HCT116 (cell line): ENCODE measurements around the gene LIPA.

Experiments
- EZH2 ChIP-seq: fragments of 200-600 bp; sonication (generic); IDR thresholded peaks from 2 replicates; pipeline ENCODE4 v1.6.1; 2017; ENCODE audit warnings: antibody characterized with exemption, mixed run types
- EZH2phosphoT487 ChIP-seq: fragments of 200-600 bp; IDR thresholded peaks from 2 replicates; pipeline ENCODE4 v1.6.1; 2018; ENCODE audit warnings: antibody characterized with exemption, borderline replicate concordance
- JUND ChIP-seq: IDR thresholded peaks from 2 replicates; pipeline ENCODE4 v1.6.1; 2012
- MAX ChIP-seq: IDR thresholded peaks from 2 replicates; pipeline ENCODE4 v1.6.1; 2012
- POLR2A ChIP-seq: IDR thresholded peaks from 2 replicates; pipeline ENCODE4 v1.7.0; 2011; ENCODE audit warnings: borderline replicate concordance; ENCODE audit not compliant: insufficient read depth, insufficient read length; ENCODE audit errors: extremely low read depth
- POLR2AphosphoS5 ChIP-seq: IDR thresholded peaks from 2 replicates; pipeline ENCODE4 v1.6.1; 2011; ENCODE audit warnings: mild to moderate bottlenecking, low read depth, low read length, moderate library complexity
- RAD21 ChIP-seq: IDR thresholded peaks from 2 replicates; pipeline ENCODE4 v1.6.1; 2012; ENCODE audit warnings: low read depth, mild to moderate bottlenecking
- REST ChIP-seq: IDR thresholded peaks from 2 replicates; pipeline ENCODE4 v1.6.1; 2012; ENCODE audit warnings: low read depth
- SP1 ChIP-seq: IDR thresholded peaks from 2 replicates; pipeline ENCODE4 v1.6.1; 2012; ENCODE audit warnings: low read depth
- ZNF274 ChIP-seq: fragments of 200-500 bp; sonication (Bioruptor generic); IDR thresholded peaks from 2 replicates; pipeline ENCODE4 v1.6.1; 2014; ENCODE audit warnings: mild to moderate bottlenecking, low read depth, low read length, inconsistent platforms
- TF ChIP-seq, protein P1 (sequence below), 3 experiments: fragments of 200-600 bp in 1 of 3; sonication (generic) in 1 of 3; IDR thresholded peaks in 2 of 3; conservative IDR thresholded peaks in 1 of 3; 2 replicates each; pipeline ENCODE4 v1.5.1; 2012 to 2017; ENCODE audit warnings: low read depth in 2 of 3, low read length in 2 of 3, antibody characterized with exemption in 1 of 3, borderline replicate concordance in 1 of 3, control low read depth in 1 of 3, mild to moderate bottlenecking in 1 of 3, mixed read lengths in 1 of 3, mixed run types in 1 of 3, moderate library complexity in 1 of 3; ENCODE audit not compliant: insufficient read depth in 1 of 3

DNA sequence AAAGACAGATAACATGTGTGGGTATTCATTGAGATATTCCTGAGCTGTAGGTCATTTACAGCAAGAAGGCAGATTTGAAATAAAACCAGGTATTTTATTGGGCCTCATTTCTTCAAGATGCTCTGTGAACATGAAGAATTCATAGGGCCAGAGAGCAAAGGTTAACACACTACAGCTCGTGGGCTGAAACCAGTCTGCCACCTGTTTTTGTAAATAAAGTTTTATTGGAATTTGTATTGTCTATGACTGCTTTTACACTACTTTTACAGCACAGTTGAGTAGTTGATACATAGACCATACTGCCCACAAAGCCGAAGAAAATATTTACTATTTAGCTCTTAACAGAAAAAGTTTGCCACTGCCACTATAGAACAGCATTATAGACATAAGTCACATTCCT lies 22.1 kb upstream of the LIPA start:
- TF ChIP-seq, protein P1, sequence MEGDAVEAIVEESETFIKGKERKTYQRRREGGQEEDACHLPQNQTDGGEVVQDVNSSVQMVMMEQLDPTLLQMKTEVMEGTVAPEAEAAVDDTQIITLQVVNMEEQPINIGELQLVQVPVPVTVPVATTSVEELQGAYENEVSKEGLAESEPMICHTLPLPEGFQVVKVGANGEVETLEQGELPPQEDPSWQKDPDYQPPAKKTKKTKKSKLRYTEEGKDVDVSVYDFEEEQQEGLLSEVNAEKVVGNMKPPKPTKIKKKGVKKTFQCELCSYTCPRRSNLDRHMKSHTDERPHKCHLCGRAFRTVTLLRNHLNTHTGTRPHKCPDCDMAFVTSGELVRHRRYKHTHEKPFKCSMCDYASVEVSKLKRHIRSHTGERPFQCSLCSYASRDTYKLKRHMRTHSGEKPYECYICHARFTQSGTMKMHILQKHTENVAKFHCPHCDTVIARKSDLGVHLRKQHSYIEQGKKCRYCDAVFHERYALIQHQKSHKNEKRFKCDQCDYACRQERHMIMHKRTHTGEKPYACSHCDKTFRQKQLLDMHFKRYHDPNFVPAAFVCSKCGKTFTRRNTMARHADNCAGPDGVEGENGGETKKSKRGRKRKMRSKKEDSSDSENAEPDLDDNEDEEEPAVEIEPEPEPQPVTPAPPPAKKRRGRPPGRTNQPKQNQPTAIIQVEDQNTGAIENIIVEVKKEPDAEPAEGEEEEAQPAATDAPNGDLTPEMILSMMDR (IDR thresholded peaks at IDR 0.05 in 2 of 3, conservative IDR thresholded peaks at IDR 0.05 in 1 of 3; ENCODE audit: borderline replicate concordance in 1 of 3, insufficient read depth in 1 of 3, low read depth in 2 of 3, low read length in 2 of 3): no peak
- TF ChIP-seq POLR2A: no peak
- no peak for TF ChIP-seq EZH2
- TF ChIP-seq RAD21: no peak
- TF ChIP-seq REST: no peak
- no peak for TF ChIP-seq SP1
- no peak for TF ChIP-seq EZH2phosphoT487
- TF ChIP-seq POLR2AphosphoS5: no peak
- TF ChIP-seq MAX: no peak
- no peak for TF ChIP-seq JUND
- TF ChIP-seq ZNF274: no peak
